Fibroblast of skin of left biceps (primary cell): ENCODE measurements around the gene DERA.
"Not testable (repeated sequence)": the region's sequence is repeated elsewhere in the genome, so short reads cannot be mapped to it uniquely, and the experiment has no call there.

Experiments
- DNase-seq, 2 experiments: peaks; one replicate each; pipeline ENCODE4 v3.0.0-alpha.2; 2013; ENCODE audit warnings: low read depth in 2 of 2

Gene DERA

DNA sequence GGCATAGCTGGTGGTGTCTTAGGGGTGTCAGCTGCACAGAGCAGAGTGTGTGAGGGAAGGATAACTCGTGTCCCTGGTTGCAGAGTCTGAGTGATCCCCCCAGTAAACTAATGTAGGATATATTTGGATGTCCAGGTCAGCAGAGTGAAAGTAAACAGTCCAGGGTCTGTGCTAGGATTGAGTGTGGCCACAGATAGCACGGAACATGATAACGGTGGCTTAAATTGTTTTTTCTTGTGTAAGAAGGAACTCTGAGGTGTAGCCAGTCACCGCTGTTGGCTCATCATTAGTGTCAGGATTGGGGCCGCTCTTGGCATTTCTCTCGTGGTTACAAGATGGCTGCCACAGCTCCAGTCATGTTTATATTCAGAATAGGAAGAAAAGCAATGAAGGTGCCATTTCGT, 97.3 kb downstream of the DERA start:
- DNase-seq: no peak

GRCh38 chr12:16012117-16012516, 101.0 kb downstream of the DERA start:
- DNase-seq: no peak

- not testable (repeated sequence) for DNase-seq
These were observed 102.6 kb downstream of the DERA start for GRCh38 chr12:16013722-16014121.

DNA sequence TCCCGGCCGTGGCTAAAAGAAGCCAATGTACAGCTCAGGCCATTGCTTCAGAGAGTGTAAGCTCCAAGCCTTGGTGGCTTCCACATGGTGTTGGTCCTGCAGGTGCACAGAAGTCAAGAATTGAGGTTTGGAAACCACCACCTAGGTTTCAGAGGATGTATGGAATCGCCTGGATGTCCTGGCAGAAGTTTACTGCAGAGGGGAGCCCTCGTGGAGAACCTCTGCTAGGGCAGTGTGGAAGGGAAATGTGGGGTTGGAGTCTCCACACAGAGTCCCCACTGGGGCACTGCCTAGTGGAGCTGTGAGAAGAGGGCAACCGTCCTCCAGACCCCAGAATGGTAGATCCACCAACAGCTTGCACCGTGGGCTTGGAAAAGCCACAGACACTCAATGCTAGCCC, 103.3 kb downstream of the DERA start:
- DNase-seq: not testable (repeated sequence)

DNA sequence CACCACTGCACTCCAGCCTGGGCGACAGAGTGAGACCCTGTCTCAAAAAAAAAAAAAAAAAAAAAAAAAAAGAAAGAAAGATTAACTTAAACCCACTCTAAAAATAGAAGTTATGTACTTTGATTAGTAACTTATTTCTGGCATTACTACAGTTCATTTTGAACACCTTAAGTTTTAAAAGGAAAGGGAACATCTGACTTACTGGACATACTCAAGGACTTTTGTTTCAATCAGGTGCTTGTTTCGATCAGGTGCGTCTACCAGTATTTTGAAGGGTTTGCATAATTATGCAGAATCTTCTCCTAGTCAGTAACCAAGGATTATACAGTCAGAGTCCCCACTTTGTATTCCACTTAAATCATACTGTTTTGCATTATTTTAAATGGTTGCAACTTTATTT, 105.6 kb downstream of the DERA start:
- no peak for DNase-seq

DNA sequence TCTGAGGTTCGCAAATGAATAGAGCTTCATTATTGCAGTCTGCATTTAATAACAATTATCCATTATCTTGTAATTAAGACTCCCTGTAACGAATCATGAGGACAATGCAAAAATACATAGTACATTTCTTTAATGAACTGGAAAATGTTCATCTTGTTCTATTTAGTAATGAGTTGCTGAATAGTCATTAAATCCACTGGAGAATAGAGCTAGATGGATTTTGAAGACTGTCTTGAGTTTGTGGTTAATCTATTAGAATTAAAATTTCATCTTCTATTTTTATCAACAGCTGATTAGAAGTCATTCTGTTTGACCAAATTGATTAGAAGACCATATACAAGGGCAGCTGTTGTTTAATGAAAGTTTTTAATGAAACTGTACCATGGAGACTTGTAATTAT, 107.2 kb downstream of the DERA start:
- no peak for DNase-seq

DNA sequence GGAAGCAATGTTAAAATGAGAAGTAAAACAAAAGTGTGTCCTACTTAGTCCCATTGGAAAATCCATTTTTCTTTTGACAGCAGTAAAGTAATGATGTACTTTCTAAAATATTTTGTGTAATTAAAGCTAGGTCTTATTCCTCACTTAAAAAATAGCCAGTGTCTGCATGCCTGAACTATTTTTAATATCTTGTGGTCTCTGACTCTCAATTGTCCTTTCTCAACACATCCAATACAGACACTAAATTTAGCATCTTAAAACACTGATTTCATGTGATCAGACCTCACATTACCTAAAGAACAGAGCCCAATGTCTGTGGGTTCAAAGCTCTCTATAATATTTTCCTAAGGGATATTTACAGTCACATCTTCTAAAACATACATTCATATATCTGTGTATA, 108.0 kb downstream of the DERA start:
- peak in 1 of 2 experiments; percentile 15 for DNase-seq

- no peak for DNase-seq
These were observed 108.9 kb downstream of the DERA start for GRCh38 chr12:16020031-16020430.

DNA sequence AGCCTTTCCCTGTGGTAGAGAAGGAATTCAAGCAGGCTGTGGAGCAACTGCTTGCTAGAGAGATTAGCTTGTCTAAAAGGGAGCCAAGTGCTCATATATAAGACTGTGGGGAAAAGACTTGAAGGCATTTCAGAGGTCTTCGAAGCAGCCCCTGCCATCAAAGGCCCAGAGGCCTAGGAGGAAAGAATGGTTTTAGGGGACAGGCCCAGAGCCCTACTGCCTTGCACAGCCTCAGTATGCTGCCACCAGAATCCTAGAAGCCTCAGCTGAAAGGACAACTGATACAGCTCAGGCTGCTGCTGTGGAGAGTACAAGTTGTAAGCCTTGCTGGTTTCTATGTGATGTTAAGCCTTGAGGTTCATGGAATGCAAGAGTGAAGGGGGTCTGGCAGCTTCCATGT, 109.9 kb downstream of the DERA start:
- no peak for DNase-seq

- no peak for DNase-seq
These were observed 110.5 kb downstream of the DERA start for GRCh38 chr12:16021676-16022075.

- DNase-seq: peak; percentile 35 to 62
These were observed 115.9 kb downstream of the DERA start for GRCh38 chr12:16027002-16027401.

- no peak for DNase-seq
These were observed 119.6 kb downstream of the DERA start for GRCh38 chr12:16030744-16031143.

DNA sequence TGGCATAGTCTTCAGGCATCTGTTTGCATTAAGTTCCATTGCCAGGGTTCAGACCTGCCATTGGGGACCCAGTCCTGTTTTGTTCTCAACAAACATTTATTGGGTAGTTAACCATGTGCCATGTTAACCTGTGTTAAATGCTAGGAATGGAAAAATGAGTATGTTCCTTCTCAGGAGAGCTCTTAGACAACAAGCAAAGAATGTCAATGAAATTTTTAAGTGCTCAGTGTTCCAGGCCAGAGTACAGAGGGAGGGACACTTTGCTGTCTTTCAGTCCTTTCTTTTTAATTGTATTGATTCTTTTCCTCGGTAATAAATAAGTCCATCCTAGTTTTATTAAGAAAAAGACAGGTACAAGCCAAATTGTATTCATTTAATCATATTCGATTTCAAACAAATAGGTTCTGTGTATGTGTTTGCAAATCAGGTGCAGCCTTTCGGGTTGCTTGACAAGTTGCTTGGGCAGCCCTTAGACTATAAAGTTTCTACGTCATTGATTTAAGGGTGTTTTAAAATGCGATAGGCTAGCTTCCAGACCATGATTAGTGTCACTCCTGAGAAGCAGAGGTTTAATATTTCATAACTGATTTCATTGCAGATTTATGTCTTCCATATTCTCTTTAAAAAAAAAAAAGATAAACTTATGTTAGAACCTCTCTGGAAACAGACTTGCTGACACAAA, 123.1 kb downstream of the DERA start:
- DNase-seq: no peak

DNA sequence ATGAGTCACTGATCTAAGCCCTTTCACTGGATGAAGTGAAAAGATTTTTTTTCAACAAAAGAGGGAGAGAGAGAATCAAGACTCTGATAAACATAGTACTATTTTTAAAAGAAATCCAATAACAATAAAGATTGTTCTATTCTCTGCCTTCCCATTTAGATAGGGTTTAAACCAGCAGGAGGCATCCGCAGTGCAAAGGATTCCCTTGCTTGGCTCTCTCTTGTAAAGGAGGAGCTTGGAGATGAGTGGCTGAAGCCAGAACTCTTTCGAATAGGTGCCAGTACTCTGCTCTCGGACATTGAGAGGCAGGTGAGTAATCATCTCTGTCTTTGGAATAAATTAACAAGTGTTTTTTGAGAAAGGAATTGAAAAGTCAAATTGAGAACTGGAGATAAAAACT, 124.9 kb downstream of the DERA start:
- DNase-seq: no peak

DNA sequence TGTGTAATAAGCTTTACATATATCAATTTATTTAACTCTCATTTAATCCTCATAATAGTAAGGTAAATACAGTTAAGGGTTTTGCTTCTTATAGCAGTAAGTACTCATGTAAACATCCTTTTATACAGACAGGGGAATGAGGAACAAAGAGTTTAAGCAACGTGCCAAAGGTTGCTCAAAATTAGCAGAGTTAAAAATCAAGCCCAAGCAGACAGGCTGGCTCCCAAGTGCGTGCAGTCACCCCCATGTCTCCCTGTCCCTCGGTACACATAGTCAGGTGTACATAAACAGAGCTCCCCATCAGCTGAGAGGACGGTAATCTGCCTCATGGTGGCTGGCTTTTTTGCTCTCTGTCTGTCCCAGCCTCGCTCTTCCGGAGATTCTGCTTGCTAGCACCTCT, 126.4 kb downstream of the DERA start:
- no peak for DNase-seq

DNA sequence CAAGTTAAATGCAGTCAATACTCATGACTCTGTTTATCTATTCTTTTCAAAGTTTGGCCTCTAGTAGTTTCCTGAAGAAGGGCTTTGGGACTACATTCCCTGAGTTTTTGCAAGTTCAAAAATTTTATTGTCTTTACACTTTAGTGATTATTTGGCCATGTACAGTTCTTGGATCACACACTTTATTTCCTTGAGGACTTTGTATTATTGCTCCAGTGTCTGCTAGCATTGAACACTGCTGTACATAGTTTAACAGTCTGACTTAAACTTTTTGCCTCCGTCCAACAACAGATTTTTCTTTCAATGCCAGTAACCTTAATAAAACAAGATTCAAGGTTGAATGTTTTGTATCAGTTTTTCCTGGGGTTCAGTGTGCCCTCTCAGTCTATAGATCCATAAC, 132.3 kb downstream of the DERA start:
- no peak for DNase-seq

- DNase-seq: no peak
These were observed 135.1 kb downstream of the DERA start for GRCh38 chr12:16046266-16046665.

GRCh38 chr12:16048511-16048910, 137.4 kb downstream of the DERA start:
- no peak for DNase-seq

DNA sequence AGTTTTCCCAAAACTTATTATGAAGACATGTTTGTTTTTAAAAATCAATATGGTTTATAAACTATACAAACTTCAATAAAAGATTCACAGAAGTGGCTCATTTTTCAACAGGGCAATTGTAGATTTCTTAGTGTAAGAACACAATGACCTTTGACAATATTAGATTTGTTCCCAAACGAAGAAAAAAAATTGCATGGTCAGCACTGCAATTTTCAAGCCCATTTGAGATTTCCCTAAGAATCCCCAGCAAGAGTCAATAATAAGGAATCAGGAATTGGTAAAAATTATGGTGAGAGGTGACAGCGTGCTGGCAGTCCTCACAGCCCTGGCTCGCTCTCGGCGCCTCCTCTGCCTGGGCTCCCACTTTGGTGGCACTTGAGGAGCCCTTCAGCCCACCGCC, 145.8 kb downstream of the DERA start:
- no peak for DNase-seq

- DNase-seq: not testable (repeated sequence)
These were observed 146.2 kb downstream of the DERA start for GRCh38 chr12:16057351-16057751.

DNA sequence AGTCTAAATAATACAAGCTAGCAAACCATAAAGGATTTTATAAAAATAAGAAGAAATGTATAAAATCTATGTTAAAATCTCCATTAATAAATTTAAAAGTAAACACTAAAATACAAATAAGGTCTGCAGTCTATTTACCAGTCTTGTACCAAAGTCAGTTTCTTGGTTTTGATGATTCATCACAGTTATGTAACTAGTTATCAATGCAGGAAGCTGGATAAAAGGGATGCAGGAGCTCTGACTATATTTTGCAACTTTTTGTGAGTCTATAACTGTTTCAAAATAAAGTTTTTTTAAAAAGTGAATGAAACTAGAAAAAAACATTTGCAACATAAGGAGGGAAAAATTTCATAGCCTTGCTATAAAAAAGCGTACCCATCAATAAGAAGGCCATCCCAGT, 151.5 kb downstream of the DERA start:
- DNase-seq: no peak

DNA sequence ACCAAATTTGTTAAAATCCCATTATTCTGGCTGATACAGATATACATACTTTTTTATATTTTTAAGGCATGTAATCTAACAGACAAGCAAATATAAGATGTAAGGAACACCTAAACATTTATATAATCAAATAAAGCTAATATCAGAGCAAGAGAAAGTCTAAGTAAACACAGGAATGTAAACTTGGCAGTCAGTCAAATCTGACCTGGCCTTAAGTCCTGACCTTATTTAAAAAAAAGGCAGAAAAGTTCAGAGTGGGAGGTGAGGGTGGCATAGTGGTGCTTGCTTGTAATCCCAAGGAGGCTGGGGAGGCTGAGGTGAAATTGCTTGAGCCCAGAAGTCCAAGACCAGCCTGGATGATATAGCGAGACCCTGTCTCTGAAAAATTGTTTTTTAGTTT, 152.6 kb downstream of the DERA start:
- no peak for DNase-seq

DNA sequence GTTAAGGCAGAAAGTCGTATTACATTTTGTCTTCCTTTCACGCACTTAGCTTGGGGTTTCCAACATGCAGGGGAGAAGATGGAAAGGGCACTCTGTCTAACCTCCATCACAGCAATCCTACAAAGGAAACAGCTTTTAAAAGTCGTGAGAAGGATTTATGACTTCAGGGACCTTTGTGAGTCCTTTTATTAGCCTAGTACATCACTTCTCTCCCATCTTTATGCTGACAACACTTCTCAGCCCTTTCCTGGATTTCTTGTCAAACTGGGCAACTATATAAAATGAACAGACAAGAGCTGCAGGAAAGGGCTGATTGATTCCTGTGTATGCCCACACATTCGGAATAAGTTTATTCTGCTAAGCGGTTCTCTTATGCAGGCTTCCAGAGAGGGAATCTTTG, 159.0 kb downstream of the DERA start:
- DNase-seq: no peak

- no peak for DNase-seq
These were observed 161.5 kb downstream of the DERA start for GRCh38 chr12:16072678-16073077.
